NCI-H82 (cell line): Measurements from ENCODE around the gene FGGY.

Experiments
- DNase-seq: peaks from one replicate; lab custom pipeline; 2025; lab: John Stamatoyannopoulos, UW

FGGY gene

GRCh38 chr1:59315529-59316463, 18.9 kb downstream of the FGGY start:
- DNase-seq, result peak; percentile 56

- DNase-seq, result no peak
Observed at GRCh38 chr1:59316497-59317128, 19.7 kb downstream of the FGGY start.

- no peak for DNase-seq
Observed at GRCh38 chr1:59317343-59317742, 20.4 kb downstream of the FGGY start.

GRCh38 chr1:59317780-59318179, 20.9 kb downstream of the FGGY start:
- DNase-seq, result no peak

- no peak for DNase-seq
Observed at GRCh38 chr1:59318271-59318860, 21.5 kb downstream of the FGGY start.

- no peak for DNase-seq
Observed at GRCh38 chr1:59322394-59322793, 25.5 kb downstream of the FGGY start.

GRCh38 chr1:59322814-59323213, 25.9 kb downstream of the FGGY start:
- DNase-seq, result no peak

GRCh38 chr1:59323879-59324278, 27.0 kb downstream of the FGGY start:
- DNase-seq, result no peak

- DNase-seq, result no peak
Observed at GRCh38 chr1:59328353-59328752, 31.5 kb downstream of the FGGY start.

- no peak for DNase-seq
Observed at GRCh38 chr1:59329412-59330053, 32.6 kb downstream of the FGGY start.

GRCh38 chr1:59331686-59332620, 35.1 kb downstream of the FGGY start:
- no peak for DNase-seq

GRCh38 chr1:59332983-59333382, 36.1 kb downstream of the FGGY start:
- DNase-seq, result no peak

GRCh38 chr1:59333626-59334277, 36.9 kb downstream of the FGGY start:
- no peak for DNase-seq

GRCh38 chr1:59340411-59341307, 43.8 kb downstream of the FGGY start:
- DNase-seq, result no peak

- no peak for DNase-seq
Observed at GRCh38 chr1:59342801-59343575, 46.1 kb downstream of the FGGY start.

GRCh38 chr1:59343576-59343840, 46.6 kb downstream of the FGGY start:
- no peak for DNase-seq

GRCh38 chr1:59345221-59345620, 48.3 kb downstream of the FGGY start:
- no peak for DNase-seq

GRCh38 chr1:59346429-59346828, 49.5 kb downstream of the FGGY start:
- no peak for DNase-seq

- no peak for DNase-seq
Observed at GRCh38 chr1:59349101-59349500, 52.2 kb downstream of the FGGY start.
